Measurements from ENCODE around the gene ALOXE3.

ALOXE3 gene

DNA sequence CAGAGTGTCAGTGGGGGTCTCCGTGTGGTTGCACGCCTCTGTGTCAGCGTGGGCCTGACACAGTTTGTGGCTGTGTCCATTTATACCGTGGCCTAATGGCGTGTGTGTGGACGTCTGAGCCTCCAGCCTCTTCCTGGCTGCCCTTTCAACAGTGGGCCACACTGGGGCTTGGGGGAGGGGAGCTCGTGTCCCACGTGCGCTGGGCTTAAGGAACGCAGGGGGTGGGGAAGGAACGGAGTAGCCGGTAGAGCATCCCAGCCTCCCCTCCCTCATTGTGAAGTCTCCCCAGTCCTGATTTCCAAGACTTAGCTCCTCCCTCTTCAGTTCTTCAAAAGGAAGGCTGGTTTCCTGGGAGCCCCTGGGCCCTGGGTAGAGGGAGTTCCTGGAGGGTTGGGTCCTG is 15.1 kb upstream of the ALOXE3 start:
- H3K4me3 ChIP-seq (ENCODE audit: low read depth, low read length), result no peak overlapping the region
- TF ChIP-seq, protein P1, sequence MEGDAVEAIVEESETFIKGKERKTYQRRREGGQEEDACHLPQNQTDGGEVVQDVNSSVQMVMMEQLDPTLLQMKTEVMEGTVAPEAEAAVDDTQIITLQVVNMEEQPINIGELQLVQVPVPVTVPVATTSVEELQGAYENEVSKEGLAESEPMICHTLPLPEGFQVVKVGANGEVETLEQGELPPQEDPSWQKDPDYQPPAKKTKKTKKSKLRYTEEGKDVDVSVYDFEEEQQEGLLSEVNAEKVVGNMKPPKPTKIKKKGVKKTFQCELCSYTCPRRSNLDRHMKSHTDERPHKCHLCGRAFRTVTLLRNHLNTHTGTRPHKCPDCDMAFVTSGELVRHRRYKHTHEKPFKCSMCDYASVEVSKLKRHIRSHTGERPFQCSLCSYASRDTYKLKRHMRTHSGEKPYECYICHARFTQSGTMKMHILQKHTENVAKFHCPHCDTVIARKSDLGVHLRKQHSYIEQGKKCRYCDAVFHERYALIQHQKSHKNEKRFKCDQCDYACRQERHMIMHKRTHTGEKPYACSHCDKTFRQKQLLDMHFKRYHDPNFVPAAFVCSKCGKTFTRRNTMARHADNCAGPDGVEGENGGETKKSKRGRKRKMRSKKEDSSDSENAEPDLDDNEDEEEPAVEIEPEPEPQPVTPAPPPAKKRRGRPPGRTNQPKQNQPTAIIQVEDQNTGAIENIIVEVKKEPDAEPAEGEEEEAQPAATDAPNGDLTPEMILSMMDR (IDR thresholded peaks at IDR 0.05; ENCODE audit: low read depth, low read length), result no peak
- in situ Hi-C loops (cut with HindIII; ENCODE audit: low sequenced_read_pairs), result no loop called here
- no peak for DNase-seq (ENCODE audit: low read depth, low spot score)

DNA sequence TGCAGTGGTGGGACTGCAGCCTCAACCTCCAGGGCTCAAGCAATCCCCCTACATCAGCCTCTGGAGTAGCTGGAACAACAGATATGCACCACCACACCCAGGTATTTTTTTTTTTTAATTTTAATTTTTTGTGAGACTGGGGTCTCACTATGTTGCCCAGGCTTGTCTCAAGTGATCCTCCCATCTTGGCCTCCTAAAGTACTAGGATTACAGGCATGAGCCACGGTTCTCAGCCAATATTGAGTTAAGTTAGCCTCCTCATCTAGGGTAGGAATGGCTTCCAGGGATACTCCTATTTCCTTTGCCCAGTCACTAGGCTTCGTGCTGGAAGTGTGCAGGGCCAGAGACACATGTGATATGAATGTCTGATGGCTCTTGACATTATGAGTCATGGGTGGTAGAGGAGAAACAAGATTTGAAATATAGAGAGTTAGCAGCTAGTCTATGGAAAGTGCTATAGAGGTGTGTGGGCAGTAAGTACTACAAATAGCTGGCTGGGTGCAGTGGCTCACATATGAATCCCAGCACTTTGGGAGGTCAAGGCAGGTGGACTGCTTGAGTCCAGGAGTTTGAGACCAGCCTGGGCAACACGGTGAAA is 13.6 kb upstream of the ALOXE3 start:
- no peak for DNase-seq (ENCODE audit: low read depth, low spot score)
- in situ Hi-C loops (cut with HindIII; ENCODE audit: low sequenced_read_pairs), result no loop called here
- TF ChIP-seq, protein P1 (IDR thresholded peaks at IDR 0.05; ENCODE audit: low read depth, low read length), result no peak
- H3K4me3 ChIP-seq (ENCODE audit: low read depth, low read length), result no peak overlapping the region

DNA sequence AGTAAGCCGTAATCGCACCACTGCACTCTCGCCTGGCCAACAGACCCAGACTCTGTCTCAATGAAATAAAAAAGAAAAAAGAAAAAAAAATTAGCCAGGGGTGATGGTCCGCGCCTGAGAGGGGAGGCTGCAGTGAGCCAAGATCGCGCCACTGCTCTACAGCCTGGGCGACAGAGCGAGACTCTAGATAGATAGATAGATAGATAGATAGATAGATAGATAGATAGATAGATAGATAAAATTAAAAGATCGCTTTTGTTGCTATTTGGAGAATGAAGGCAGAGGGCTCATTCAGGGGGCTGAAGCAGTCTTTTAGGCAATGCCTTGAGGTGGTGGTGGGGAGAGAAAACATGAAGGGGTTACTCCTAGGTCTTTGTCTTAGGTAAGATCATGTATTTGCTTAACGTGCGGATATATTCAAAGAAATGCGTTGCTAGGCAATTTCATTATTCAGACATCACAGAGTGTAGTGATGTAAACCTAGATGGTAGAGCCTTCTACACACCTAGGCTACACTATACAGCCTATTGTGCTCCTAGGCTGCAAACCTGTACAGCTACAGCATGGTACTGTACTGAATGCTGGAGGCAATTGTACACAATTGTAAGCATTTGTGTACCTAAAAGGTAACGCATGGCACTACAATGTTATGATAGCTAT is 9.9 kb upstream of the ALOXE3 start:
- DNase-seq (ENCODE audit: low read depth, low spot score), result no peak
- H3K4me3 ChIP-seq (ENCODE audit: low read depth, low read length), result no peak overlapping the region
- in situ Hi-C loops (cut with HindIII; ENCODE audit: low sequenced_read_pairs), result no loop called here
- TF ChIP-seq, protein P1 (IDR thresholded peaks at IDR 0.05; ENCODE audit: low read depth, low read length), result no peak

DNA sequence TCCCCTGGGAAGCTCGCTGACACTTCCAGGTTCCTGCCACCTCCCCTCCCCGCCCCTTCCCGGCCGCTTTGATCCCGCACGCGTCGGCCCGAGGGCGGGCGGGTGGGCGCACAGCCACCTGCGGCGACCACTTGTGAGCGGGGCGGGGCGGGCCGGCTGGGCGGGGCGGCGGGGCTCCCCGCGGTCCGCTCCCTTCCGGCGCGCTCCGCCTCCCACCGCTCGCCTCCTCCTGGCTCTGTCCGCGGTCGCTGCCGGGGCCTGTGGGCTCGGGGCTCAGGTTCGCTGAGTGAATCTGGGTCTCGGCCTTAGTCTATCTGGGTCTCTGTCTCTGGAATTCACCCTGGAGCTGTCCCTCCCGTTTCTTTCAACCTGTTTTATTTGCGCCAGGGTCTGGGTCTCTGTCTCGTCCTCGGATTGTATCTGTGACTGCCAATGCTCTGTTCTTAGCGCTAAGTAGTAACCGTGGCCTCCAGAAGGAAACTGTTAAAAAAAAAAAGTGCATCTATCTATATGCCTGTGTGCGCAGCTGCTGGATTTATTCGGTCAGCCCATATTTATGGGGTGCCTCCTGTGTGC is 8.3 kb upstream of the ALOXE3 start:
- in situ Hi-C loops (cut with HindIII; ENCODE audit: low sequenced_read_pairs), result no loop called here
- peak; percentile 59 for DNase-seq (ENCODE audit: low read depth, low spot score)
- TF ChIP-seq, protein P1 (IDR thresholded peaks at IDR 0.05; ENCODE audit: low read depth, low read length), result no peak
- peak overlapping the region; percentile 50 for H3K4me3 ChIP-seq (ENCODE audit: low read depth, low read length)

DNA sequence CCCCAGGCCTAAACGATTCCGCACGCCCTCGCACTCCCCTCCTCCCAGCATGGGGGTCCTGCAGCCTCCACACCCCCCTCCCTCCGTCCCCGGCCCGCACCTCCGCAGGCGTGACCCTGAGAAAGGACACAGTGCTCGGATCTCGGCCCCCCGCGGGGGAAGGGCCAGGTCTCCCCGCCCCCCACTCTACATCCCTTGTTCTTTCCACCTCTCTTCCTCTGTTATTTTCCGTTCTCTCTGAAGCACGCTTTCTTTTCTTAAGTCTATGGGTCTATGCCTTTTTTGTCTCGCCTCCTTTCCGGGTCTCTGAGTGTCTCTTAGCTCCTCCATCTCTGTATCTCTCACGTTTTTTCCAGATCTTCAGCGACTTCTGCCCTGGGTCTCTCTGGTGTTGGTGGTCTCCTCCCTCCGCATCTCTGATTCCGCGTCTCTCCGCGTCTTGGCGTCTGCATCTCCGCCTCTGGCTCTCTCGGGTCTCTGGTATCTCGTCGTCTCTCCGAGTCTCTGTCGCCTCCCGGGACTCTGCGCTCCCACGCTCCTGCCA is 7.7 kb upstream of the ALOXE3 start:
- in situ Hi-C loops (cut with HindIII; ENCODE audit: low sequenced_read_pairs), result no loop called here
- peak overlapping the region; percentile 50 for H3K4me3 ChIP-seq (ENCODE audit: low read depth, low read length)
- TF ChIP-seq, protein P1 (IDR thresholded peaks at IDR 0.05; ENCODE audit: low read depth, low read length), result no peak
- no peak for DNase-seq (ENCODE audit: low read depth, low spot score)

DNA sequence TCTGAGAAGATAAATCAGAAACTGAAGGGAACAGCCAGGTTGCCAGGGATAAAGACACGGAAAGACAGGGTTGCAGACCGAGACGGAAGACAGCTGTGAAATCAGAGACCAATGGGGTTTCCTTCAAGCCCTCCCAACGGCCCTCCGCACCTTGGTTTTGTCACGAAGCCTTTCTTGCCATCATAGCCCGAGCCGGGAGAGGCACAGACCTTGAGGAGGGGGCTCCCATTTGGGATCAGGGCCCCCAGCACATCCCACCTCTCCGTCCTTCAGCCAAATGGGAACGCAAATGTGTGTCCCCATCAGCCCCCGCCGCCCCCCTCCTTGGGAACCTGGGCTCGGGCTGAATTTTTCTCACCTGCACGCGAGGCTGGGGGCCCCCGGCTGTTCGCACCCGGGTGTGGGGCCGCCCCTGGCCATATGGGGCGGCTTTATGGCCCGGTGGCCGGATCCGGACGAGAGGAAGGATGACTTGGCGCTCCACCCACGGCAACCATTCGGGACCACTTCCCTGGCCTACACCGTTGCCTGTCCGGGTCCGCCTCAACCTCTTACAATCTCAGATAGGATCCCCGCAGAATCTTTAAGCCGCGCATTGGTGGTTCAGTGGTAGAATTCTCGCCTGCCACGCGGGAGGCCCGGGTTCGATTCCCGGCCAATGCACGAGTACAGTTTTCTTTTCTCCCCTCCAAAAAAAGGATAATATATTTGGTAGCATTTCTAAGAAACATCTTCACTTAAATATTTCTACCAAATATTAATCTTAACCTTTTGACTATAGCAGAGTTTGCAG is 7.0 kb upstream of the ALOXE3 start:
- DNase-seq (ENCODE audit: low read depth, low spot score), result peak; percentile 56
- TF ChIP-seq, protein P1 (IDR thresholded peaks at IDR 0.05; ENCODE audit: low read depth, low read length), result no peak
- peak overlapping the region; percentile 50 for H3K4me3 ChIP-seq (ENCODE audit: low read depth, low read length)
- in situ Hi-C loops (cut with HindIII; ENCODE audit: low sequenced_read_pairs), result no loop called here

Data from astrocyte of the spinal cord (primary cell).